HEK293T (cell line): Measurements from ENCODE around the gene RS1.

Source experiments
- NFRKB ChIP-seq: fragments of 450-650 bp; IDR thresholded peaks from 2 replicates; pipeline ENCODE4 v1.6.1; 2016; ENCODE audit warnings: mild to moderate bottlenecking, moderate library complexity
- SUZ12 ChIP-seq: fragments of 450-650 bp; IDR thresholded peaks from 2 replicates; pipeline ENCODE4 v1.6.1; 2016; ENCODE audit warnings: mild to moderate bottlenecking

GRCh38 chrX:18652636-18653035, 19.3 kb downstream of the RS1 start:
- TF ChIP-seq SUZ12: no peak
- no peak for TF ChIP-seq NFRKB
